ENCODE results near the gene NSUN3. TPM values are rescaled to one million over a fixed set of nuclear protein-coding genes. Genes with fewer than 3 reads are reported as not detected.
"Not testable (repeated sequence)": the region's sequence is repeated elsewhere in the genome, so short reads cannot be mapped to it uniquely, and the experiment has no call there.

The NSUN3 gene
- total RNA-seq, 4 donors from 2014 or later: 7.4 to 11.9 (median 8.0) TPM

DNA sequence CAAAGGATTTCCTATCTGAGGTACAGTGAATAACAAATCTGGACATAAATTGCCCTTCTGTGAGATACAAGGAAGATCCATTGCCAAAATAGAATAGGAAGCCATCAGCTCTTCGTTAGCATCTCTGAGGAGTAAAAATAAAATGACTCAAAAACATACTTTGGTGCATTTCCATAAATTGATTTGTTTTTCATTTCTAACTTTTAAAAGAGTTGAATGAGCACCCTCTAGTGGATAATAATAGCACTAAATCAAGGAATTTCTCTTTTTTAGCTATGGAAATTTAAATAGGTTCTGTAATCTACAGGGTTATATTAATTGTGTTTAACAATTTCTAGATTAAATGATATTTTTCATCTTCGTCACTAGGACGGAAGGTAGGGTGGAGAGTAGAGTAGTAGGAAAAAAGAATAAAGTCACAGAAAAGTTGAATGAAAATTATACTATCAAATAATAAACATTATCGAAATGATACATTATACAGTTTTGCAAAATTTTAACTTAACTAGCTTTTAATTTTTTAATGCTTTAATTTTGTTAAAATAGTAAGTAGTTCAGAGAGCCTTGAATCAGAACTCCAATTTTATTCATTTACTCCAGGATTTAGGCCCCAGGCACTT is 6.4 kb downstream of the NSUN3 start:
- no peak for DNase-seq (ENCODE audit: extremely low spot score)
- intact Hi-C loops (cut with DNase I): loop anchor here (5.0 to 10.0 kb wide), 3 partner anchors 62 to 165 kb away; partner anchors contain the start of gene PROS1
- 56% methylated on average over 4 of the region's 4 CpGs for WGBS
- Histone ChIP-seq H3K4me1 (peaks cover 5 to 23% (median 19%) of the 10 kb centered on the region in 4 donors), H3K27ac (replicated peaks in 1 of 4) (no peak overlapping the region), H3K4me3 (no peak overlapping the region), H3K9me3 (no peaks in the 10 kb centered on the region), H3K36me3 (peaks cover 5 to 40% (median 16%) of the 10 kb centered on the region in 4 donors), H3K27me3 (no peaks in the 10 kb centered on the region)
- TF ChIP-seq, protein P1, sequence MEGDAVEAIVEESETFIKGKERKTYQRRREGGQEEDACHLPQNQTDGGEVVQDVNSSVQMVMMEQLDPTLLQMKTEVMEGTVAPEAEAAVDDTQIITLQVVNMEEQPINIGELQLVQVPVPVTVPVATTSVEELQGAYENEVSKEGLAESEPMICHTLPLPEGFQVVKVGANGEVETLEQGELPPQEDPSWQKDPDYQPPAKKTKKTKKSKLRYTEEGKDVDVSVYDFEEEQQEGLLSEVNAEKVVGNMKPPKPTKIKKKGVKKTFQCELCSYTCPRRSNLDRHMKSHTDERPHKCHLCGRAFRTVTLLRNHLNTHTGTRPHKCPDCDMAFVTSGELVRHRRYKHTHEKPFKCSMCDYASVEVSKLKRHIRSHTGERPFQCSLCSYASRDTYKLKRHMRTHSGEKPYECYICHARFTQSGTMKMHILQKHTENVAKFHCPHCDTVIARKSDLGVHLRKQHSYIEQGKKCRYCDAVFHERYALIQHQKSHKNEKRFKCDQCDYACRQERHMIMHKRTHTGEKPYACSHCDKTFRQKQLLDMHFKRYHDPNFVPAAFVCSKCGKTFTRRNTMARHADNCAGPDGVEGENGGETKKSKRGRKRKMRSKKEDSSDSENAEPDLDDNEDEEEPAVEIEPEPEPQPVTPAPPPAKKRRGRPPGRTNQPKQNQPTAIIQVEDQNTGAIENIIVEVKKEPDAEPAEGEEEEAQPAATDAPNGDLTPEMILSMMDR (IDR thresholded peaks at IDR 0.05): peak; percentile 52 to 68 (median 57)
- no peak for TF ChIP-seq POLR2AphosphoS5 (IDR thresholded peaks at IDR 0.05)

GRCh38 chr3:94070341-94070911 is 7.6 kb downstream of the NSUN3 start:
- H3K27me3 ChIP-seq: no peaks in the 10 kb centered on the region
- 97% methylated on average over 6 of the region's 6 CpGs for WGBS
- DNase-seq (ENCODE audit: extremely low spot score): no peak
- H3K27ac ChIP-seq (replicated peaks in 1 of 4): no peak overlapping the region
- no peak overlapping the region for H3K4me3 ChIP-seq
- intact Hi-C loops (cut with DNase I): no loop called here
- H3K9me3 ChIP-seq: no peaks in the 10 kb centered on the region
- peaks cover 3 to 12% (median 7%) of the 10 kb centered on the region in 4 donors for H3K4me1 ChIP-seq
- TF ChIP-seq POLR2AphosphoS5 (IDR thresholded peaks at IDR 0.05) (no peak), EP300 (IDR thresholded peaks at IDR 0.05) (no peak), POLR2A (IDR thresholded peaks at IDR 0.05; ENCODE audit: low read depth) (no peak)
- TF ChIP-seq, protein P1 (IDR thresholded peaks at IDR 0.05): no peak
- peaks cover 5 to 34% (median 16%) of the 10 kb centered on the region in 4 donors for H3K36me3 ChIP-seq

DNA sequence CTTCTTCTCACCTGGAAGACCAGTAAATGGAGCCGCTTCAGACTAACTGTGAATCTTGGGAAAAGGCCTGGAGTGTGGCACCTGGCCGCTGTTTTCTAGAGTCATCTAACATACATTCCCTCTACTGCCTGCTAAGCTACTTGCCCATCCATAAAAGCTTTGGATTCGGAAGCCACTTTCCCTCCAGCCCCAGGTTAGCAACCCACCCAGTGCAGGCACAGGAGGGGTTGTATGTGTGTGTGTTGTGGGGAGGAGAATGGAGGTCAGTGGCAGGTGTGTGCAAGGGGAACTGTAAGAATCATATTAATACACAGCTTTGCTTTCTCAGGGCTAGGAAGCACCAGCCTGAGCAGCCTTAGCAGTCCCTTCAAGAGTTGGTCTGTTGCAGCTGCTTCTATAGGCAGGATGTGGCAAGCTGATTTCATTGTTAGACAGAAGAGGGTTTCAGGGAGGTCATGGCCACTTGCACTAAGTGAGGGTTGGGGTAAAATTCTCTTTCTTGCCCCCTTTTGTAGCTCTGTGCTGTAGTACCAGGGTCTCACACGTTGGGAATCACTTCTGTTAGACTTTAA is 8.9 kb downstream of the NSUN3 start:
- no peak overlapping the region for H3K27ac ChIP-seq (replicated peaks in 1 of 4)
- WGBS: 86% methylated on average over 4 of the region's 4 CpGs

DNA sequence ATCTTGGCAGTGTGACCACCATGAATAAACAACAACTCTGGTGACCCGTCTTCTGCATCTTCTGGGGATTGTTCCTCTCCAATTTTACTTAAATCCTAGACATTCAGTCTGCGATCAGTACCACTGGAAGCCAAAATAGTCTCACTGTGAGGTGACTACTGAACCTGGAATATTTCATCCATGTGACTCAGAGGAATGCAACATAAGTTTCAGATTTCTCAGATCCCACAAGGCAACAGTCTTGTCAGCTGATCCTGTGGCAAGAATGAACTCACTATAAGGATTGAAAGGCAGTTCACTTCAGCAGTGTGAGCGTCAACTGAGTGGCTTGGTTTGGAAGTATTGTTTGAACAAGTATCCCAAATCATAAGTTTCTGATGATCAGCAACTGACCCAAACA is 13.2 kb downstream of the NSUN3 start:
- Histone ChIP-seq H3K36me3 (peaks cover 5 to 27% (median 19%) of the 10 kb centered on the region in 4 donors), H3K4me3 (no peak overlapping the region), H3K9me3 (no peaks in the 10 kb centered on the region), H3K4me1 (peaks cover 0 to 9% (median 1%) of the 10 kb centered on the region in 4 donors), H3K27me3 (no peaks in the 10 kb centered on the region), H3K27ac (replicated peaks in 1 of 4) (no peak overlapping the region)
- intact Hi-C loops (cut with DNase I): no loop called here
- no peak for TF ChIP-seq EP300 (IDR thresholded peaks at IDR 0.05)
- no peak for TF ChIP-seq POLR2AphosphoS5 (IDR thresholded peaks at IDR 0.05)
- TF ChIP-seq, protein P1 (IDR thresholded peaks at IDR 0.05): no peak
- TF ChIP-seq POLR2A (IDR thresholded peaks at IDR 0.05; ENCODE audit: low read depth): no peak
- DNase-seq (ENCODE audit: extremely low spot score): no peak
- 92% methylated on average over 3 of the region's 3 CpGs for WGBS

More for the DNA sequence above, 8.9 kb downstream of the NSUN3 start:
- intact Hi-C loops (cut with DNase I): no loop called here
- TF ChIP-seq EP300 (IDR thresholded peaks at IDR 0.05): no peak
- TF ChIP-seq, protein P1 (IDR thresholded peaks at IDR 0.05): no peak
- TF ChIP-seq POLR2A (IDR thresholded peaks at IDR 0.05; ENCODE audit: low read depth): no peak
- no peak for TF ChIP-seq POLR2AphosphoS5 (IDR thresholded peaks at IDR 0.05)
- no peaks in the 10 kb centered on the region for H3K9me3 ChIP-seq
- no peak overlapping the region for H3K4me3 ChIP-seq
- DNase-seq (ENCODE audit: extremely low spot score): no peak
- H3K4me1 ChIP-seq: peaks cover 0 to 5% (median 4%) of the 10 kb centered on the region in 4 donors
- no peaks in the 10 kb centered on the region for H3K27me3 ChIP-seq
- H3K36me3 ChIP-seq: peaks cover 5 to 40% (median 21%) of the 10 kb centered on the region in 4 donors

DNA sequence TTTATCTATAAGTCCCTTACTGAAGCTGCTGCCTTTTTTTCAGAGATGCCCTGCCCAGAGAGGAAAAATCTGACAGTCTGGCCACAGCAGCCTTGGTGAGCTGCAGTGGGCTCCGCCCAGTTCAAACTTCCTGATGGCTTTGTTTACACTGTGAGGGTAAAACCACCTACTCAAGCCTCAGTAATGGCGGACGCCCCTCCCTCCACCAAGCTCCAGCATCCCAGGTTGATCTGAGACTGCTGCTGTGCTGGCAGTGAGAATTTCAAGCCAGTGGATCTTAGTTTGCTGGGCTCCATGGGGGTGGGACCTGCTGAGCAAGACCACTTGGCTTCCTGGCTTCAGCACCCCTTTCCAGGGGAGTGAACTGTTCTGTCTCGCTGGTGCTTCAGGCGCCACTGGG is 17.7 kb downstream of the NSUN3 start:
- peaks cover 0 to 35% (median 13%) of the 10 kb centered on the region in 4 donors for H3K36me3 ChIP-seq
- intact Hi-C loops (cut with DNase I); DNase-seq (ENCODE audit: extremely low spot score); H3K27me3 ChIP-seq; H3K4me3 ChIP-seq; H3K9me3 ChIP-seq; H3K4me1 ChIP-seq; H3K27ac ChIP-seq (replicated peaks in 1 of 4): not testable (repeated sequence)
- 83% methylated on average over 3 of the region's 5 CpGs for WGBS
